ENCODE results near the gene ABCC12.
A peak's percentile ranks its signal among the peaks of the same experiment; 100 is the strongest.

Gene ABCC12

GRCh38 chr16:48131201-48131935 is 24.4 kb downstream of the ABCC12 start:
- DNase-seq: no peak

- no peak for DNase-seq
Observed at GRCh38 chr16:48129926-48130325, 25.9 kb downstream of the ABCC12 start.

DNA sequence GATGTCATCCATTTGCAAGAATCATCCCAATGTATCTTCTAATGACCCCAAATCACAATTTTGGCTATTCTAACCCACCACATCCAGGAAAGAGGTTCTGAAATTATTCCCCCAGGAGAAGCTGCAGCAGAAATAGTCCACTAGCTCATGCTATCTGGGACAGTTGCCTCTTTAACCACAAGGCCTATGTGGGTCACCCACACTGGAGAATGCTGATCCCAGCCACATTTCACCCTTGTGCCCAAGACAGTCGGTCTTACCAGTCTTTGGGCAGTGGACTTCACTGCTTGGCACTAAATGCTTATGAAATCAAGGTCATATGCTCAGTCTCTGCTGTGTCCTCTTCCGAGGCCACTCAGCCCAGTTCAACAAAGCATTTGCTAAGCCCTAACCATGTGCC is 27.0 kb downstream of the ABCC12 start:
- DNase-seq: no peak

DNA sequence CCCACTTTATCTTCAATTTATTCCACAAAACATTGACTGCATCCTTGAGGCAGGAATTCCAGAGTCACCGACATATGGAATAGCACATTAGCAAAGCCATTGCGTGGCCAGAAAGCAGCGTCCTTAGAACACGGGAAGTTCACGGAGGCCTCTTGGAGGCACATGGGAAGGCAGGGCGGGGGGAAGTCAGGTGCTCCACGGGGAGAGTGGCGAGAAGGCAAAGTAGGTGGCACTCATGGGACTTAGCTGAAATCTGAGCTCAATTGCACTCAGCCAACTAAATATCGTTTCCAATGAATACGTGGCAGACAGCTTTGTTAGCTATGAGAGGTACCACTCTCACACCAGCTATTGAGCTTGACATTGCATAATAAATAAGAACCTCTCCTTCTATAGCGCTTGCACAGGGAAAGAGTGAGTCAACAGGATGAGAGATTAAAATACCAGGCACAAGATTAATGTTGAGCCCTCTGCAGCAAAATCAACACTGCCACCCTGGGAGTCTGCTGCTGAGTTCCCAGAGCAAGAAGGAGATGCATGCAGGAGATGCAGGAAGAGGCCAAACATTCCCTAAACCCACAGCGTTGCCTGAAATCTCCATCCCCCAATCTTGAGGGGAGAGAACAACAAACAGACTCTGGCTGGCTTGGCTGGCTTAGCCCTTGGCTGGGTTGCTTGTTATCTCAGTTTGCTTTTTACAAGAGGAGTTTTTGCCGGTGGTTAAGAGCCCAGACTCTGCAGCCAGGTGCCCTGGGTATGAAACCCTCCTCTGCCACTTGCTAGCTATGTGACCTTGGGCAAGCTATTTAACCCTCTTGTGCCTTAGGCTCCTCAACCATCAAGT is 28.8 kb downstream of the ABCC12 start:
- DNase-seq: no peak

GRCh38 chr16:48125888-48126287 is 29.9 kb downstream of the ABCC12 start:
- no peak for DNase-seq

DNA sequence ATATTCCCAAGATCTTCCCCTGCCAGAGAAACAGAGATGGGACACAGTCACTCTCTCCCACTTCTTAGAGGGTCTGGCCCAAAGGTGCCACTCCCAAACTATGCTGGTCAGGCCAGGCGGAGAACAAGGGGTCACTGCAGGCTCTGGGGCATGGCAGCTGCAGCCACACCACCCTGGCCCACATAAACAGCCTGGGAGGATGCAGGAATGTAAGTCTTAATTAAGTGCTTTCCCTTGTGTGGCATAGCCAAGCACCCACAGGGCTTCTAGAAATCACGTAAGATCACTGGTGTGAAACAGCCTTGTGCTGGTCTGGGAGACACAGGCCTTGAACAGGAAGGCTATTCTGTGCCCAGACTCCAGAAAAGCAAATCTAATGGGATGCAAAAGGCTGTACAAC is 31.5 kb downstream of the ABCC12 start:
- DNase-seq: no peak

GRCh38 chr16:48123104-48123788 is 32.5 kb downstream of the ABCC12 start:
- DNase-seq: no peak

DNA sequence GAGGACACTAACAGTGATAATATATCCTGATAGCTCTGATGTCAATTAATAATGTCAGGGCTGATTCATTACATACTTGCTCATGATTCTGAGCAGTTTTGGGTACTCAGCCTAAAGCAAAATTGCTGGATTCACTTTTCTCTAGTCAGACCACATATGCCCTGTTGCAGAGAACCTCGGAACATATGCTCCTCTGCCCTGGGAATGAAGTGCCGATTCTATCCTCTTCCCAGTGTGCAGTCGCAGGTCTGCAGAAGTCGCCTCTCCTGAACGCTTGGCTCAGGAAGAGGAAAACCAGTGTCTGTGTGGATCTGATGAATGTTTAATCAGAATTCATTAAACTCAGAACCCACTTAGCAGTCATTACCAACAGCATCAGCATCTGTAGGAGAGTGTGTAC is 34.5 kb downstream of the ABCC12 start:
- DNase-seq: no peak

GRCh38 chr16:48118841-48119240 is 37.0 kb downstream of the ABCC12 start:
- DNase-seq: no peak

- peak; percentile 47 for DNase-seq
Observed at GRCh38 chr16:48117217-48118105, 38.3 kb downstream of the ABCC12 start.

- DNase-seq: no peak
Observed at GRCh38 chr16:48115299-48115698, 40.5 kb downstream of the ABCC12 start.

DNA sequence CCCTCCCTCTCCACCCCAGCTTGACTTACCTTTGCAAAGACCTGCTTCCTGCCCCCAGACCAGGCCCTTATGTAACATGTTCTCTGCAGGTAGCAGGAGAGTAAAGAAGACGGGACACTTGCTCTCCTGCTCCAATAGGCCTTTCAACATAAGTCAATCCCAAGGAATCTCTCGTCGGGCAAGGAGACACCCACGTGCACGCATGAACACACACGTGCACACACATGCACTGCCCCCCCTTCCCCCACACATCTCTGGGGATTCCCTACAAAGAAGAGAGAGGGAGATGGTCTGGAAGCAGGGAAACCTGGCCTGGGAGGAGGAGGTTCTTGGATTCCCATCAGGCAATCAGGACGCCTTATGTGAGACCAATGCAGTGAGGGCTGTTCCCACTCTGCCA is 41.4 kb downstream of the ABCC12 start:
- DNase-seq: no peak

- no peak for DNase-seq
Observed at GRCh38 chr16:48113471-48113870, 42.3 kb downstream of the ABCC12 start.

GRCh38 chr16:48113001-48113400 is 42.8 kb downstream of the ABCC12 start:
- no peak for DNase-seq

- no peak for DNase-seq
Observed at GRCh38 chr16:48112600-48112999, 43.2 kb downstream of the ABCC12 start.

GRCh38 chr16:48110982-48111381 is 44.8 kb downstream of the ABCC12 start:
- DNase-seq: no peak

DNA sequence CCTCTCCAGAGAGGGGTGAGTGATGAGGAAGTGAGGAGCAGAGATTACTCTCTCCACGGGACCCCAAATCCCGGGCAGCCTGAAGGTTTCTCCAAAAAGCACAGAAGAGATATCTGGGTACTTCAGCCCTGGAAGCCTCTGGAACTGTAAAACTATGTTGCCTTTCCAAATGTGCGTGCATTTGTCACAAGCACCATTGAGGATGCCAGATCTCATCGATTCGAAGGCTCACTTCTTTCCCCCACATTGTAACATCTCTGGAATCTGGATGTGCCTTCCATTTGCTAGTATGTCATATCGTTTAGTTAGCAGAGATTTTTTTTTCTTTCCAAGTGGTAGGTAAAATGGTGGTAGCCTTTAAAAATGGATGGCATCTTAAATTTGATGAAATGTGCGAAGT is 45.8 kb downstream of the ABCC12 start:
- no peak for DNase-seq

DNA sequence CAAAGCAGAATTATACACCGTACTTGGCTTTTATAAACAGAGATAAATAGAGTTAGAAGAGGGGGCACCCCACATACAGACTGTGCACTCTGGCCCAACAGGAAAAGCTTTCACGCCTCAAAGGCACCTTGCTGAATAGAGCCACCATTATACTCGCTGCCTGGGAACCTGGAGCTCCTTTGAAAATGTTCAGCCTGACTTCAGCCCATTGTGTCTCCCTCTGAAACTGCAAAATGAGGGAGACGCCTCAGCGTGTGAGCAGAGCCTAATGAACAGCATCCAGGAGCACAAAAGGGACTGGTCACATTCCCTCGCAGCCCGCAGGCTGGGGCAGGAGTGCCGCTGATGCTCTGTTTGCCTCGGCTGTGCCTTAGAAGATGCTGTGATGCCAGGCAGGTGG is 46.3 kb downstream of the ABCC12 start:
- no peak for DNase-seq

GRCh38 chr16:48106446-48106845 is 49.3 kb downstream of the ABCC12 start:
- no peak for DNase-seq
